ENCODE measurements around the gene LMF1.

The LMF1 gene

GRCh38 chr16:928526-928925 lies 42.3 kb downstream of the LMF1 start:
- no peak overlapping the region for H3K27ac ChIP-seq

GRCh38 chr16:927931-928330 lies 42.9 kb downstream of the LMF1 start:
- Histone ChIP-seq H3K27me3 (no peaks in the 10 kb centered on the region), H3K4me3 (no peak overlapping the region), H3K9me3 (peaks cover 6% of the 10 kb centered on the region), H3K4me2 (no peak overlapping the region), H4K20me1 (peaks cover 21% of the 10 kb centered on the region), H3K9ac (no peak overlapping the region), H3K4me1 (peaks cover 27% of the 10 kb centered on the region), H3K27ac (no peak overlapping the region), H3K36me3 (peaks cover 53% of the 10 kb centered on the region)
- TF ChIP-seq Cebpa-rat (IDR thresholded peaks at IDR 0.05): no peak

More at GRCh38 chr16:928526-928925, 42.3 kb downstream of the LMF1 start:
- Histone ChIP-seq H3K4me2 (no peak overlapping the region), H3K9ac (no peak overlapping the region), H3K36me3 (peaks cover 53% of the 10 kb centered on the region), H4K20me1 (peaks cover 21% of the 10 kb centered on the region), H3K9me3 (no peaks in the 10 kb centered on the region), H3K27me3 (no peaks in the 10 kb centered on the region), H3K4me3 (no peak overlapping the region), H3K4me1 (peaks cover 27% of the 10 kb centered on the region)
- no peak for TF ChIP-seq Cebpa-rat (IDR thresholded peaks at IDR 0.05)

- H3K9me3 ChIP-seq: peaks cover 11% of the 10 kb centered on the region
- H4K20me1 ChIP-seq: peaks cover 21% of the 10 kb centered on the region
- no peak for TF ChIP-seq Cebpa-rat (IDR thresholded peaks at IDR 0.05)
- H3K4me3 ChIP-seq: no peak overlapping the region
- H3K4me2 ChIP-seq: no peak overlapping the region
- H3K36me3 ChIP-seq: peaks cover 53% of the 10 kb centered on the region
- no peak overlapping the region for H3K27ac ChIP-seq
- H3K4me1 ChIP-seq: peaks cover 27% of the 10 kb centered on the region
- H3K9ac ChIP-seq: no peak overlapping the region
- no peaks in the 10 kb centered on the region for H3K27me3 ChIP-seq
Measured at GRCh38 chr16:927406-927805, 43.4 kb downstream of the LMF1 start.

GRCh38 chr16:926715-927114 lies 44.1 kb downstream of the LMF1 start:
- H3K4me1 ChIP-seq: peaks cover 26% of the 10 kb centered on the region
- peaks cover 17% of the 10 kb centered on the region for H3K9me3 ChIP-seq
- no peak overlapping the region for H3K4me2 ChIP-seq
- H3K27me3 ChIP-seq: no peaks in the 10 kb centered on the region
- no peak overlapping the region for H3K4me3 ChIP-seq
- peaks cover 21% of the 10 kb centered on the region for H4K20me1 ChIP-seq
- H3K27ac ChIP-seq: no peak overlapping the region
- H3K9ac ChIP-seq: no peak overlapping the region
- no peak for TF ChIP-seq Cebpa-rat (IDR thresholded peaks at IDR 0.05)
- peaks cover 59% of the 10 kb centered on the region for H3K36me3 ChIP-seq

- no peak overlapping the region for H3K4me3 ChIP-seq
- H3K27ac ChIP-seq: no peak overlapping the region
- TF ChIP-seq Cebpa-rat (IDR thresholded peaks at IDR 0.05): no peak
Measured at GRCh38 chr16:924806-925205, 46.0 kb downstream of the LMF1 start.

GRCh38 chr16:924063-924462 lies 46.7 kb downstream of the LMF1 start:
- H3K27ac ChIP-seq: no peak overlapping the region
- no peaks in the 10 kb centered on the region for H3K27me3 ChIP-seq
- no peak overlapping the region for H3K4me3 ChIP-seq
- no peak overlapping the region for H3K9ac ChIP-seq
- peaks cover 39% of the 10 kb centered on the region for H3K4me1 ChIP-seq
- no peak for TF ChIP-seq Cebpa-rat (IDR thresholded peaks at IDR 0.05)
- peaks cover 33% of the 10 kb centered on the region for H4K20me1 ChIP-seq
- peaks cover 33% of the 10 kb centered on the region for H3K36me3 ChIP-seq
- peaks cover 17% of the 10 kb centered on the region for H3K9me3 ChIP-seq
- H3K4me2 ChIP-seq: no peak overlapping the region

More at GRCh38 chr16:924806-925205, 46.0 kb downstream of the LMF1 start:
- Histone ChIP-seq H3K4me2 (no peak overlapping the region), H3K9me3 (peaks cover 17% of the 10 kb centered on the region), H3K36me3 (peaks cover 40% of the 10 kb centered on the region), H3K4me1 (peaks cover 32% of the 10 kb centered on the region), H4K20me1 (peaks cover 27% of the 10 kb centered on the region), H3K27me3 (no peaks in the 10 kb centered on the region), H3K9ac (no peak overlapping the region)

GRCh38 chr16:923184-923583 lies 47.6 kb downstream of the LMF1 start:
- no peak overlapping the region for H3K4me3 ChIP-seq
- peaks cover 37% of the 10 kb centered on the region for H3K36me3 ChIP-seq
- H3K9me3 ChIP-seq: peaks cover 17% of the 10 kb centered on the region
- no peak for TF ChIP-seq Cebpa-rat (IDR thresholded peaks at IDR 0.05)
- H3K27me3 ChIP-seq: no peaks in the 10 kb centered on the region
- H3K9ac ChIP-seq: no peak overlapping the region
- peaks cover 47% of the 10 kb centered on the region for H3K4me1 ChIP-seq
- H3K27ac ChIP-seq: no peak overlapping the region
- H4K20me1 ChIP-seq: peaks cover 33% of the 10 kb centered on the region
- no peak overlapping the region for H3K4me2 ChIP-seq

- peaks cover 36% of the 10 kb centered on the region for H3K36me3 ChIP-seq
- H3K4me1 ChIP-seq: peaks cover 44% of the 10 kb centered on the region
- H4K20me1 ChIP-seq: peaks cover 25% of the 10 kb centered on the region
- H3K4me2 ChIP-seq: no peak overlapping the region
- no peak overlapping the region for H3K9ac ChIP-seq
- H3K27me3 ChIP-seq: no peaks in the 10 kb centered on the region
- no peak overlapping the region for H3K27ac ChIP-seq
- H3K4me3 ChIP-seq: no peak overlapping the region
- TF ChIP-seq Cebpa-rat (IDR thresholded peaks at IDR 0.05): no peak
- H3K9me3 ChIP-seq: peaks cover 17% of the 10 kb centered on the region
Measured at GRCh38 chr16:922051-922450, 48.7 kb downstream of the LMF1 start.

- H3K9me3 ChIP-seq: peaks cover 17% of the 10 kb centered on the region
- no peak for TF ChIP-seq Cebpa-rat (IDR thresholded peaks at IDR 0.05)
- H3K4me2 ChIP-seq: peak overlapping the region; percentile 74
- H3K4me1 ChIP-seq: peaks cover 38% of the 10 kb centered on the region
- no peak overlapping the region for H3K4me3 ChIP-seq
- peaks cover 33% of the 10 kb centered on the region for H3K36me3 ChIP-seq
- H4K20me1 ChIP-seq: peaks cover 18% of the 10 kb centered on the region
- no peak overlapping the region; the same call in 1 of the 2 replicates for H3K9ac ChIP-seq
- H3K27ac ChIP-seq: peak overlapping the region; percentile 70
- H3K27me3 ChIP-seq: no peaks in the 10 kb centered on the region
Measured at GRCh38 chr16:921321-921905, 49.4 kb downstream of the LMF1 start.

GRCh38 chr16:920717-921116 lies 50.1 kb downstream of the LMF1 start:
- no peak overlapping the region for H3K4me3 ChIP-seq
- peaks cover 17% of the 10 kb centered on the region for H3K9me3 ChIP-seq
- peak overlapping the region; percentile 70 for H3K27ac ChIP-seq
- H3K9ac ChIP-seq: peak overlapping the region; percentile 35; the same call in 1 of the 2 replicates
- H4K20me1 ChIP-seq: peaks cover 18% of the 10 kb centered on the region
- no peaks in the 10 kb centered on the region for H3K27me3 ChIP-seq
- peaks cover 29% of the 10 kb centered on the region for H3K36me3 ChIP-seq
- TF ChIP-seq Cebpa-rat (IDR thresholded peaks at IDR 0.05): no peak
- H3K4me1 ChIP-seq: peaks cover 36% of the 10 kb centered on the region
- H3K4me2 ChIP-seq: peak overlapping the region; percentile 74
